ENCODE measurements around the gene KSR2.
"Not testable (repeated sequence)": the region's sequence is repeated elsewhere in the genome, so short reads cannot be mapped to it uniquely, and the experiment has no call there.

The KSR2 gene

DNA sequence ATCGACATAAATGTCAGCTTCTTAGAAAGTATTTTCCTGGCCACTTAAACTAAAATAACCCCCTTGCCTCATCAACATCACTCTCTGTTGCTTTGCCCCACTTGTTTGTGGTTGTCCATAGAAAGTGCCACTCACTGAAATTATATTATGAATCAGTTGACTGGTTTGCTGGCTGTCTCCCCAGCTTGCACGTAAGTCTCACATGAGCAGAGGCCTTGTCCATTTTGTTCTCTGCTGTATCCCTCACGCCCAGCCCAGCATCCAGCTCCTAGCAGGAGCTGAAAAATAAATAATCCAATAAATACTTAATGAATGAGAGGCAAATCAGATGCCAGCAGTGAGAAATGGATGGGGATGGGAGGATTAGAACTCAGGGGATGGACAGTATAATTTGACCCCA lies 159.3 kb downstream of the KSR2 start:
- DNase-seq: no peak

GRCh38 chr12:117807946-117808345 lies 160.8 kb downstream of the KSR2 start:
- no peak for DNase-seq

DNA sequence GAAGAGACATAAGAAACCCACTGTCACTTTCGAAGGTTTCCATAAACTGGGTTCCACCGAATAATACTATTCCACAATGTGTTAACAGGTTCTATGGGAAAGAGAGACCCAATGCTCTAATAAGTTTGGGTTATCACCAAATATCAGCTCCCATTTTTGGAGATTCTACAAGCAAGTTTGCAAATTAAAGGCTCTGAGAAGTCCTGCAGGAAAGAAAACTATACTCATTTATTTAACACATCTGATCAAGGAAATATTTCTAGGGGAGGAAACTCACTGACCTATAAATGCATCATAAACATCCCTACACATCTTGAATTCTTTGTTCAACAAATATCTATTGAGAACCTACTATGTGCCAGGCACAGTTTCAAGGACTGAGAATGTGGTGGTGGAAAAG lies 161.4 kb downstream of the KSR2 start:
- no peak for DNase-seq

- DNase-seq: no peak
These were observed 162.9 kb downstream of the KSR2 start for GRCh38 chr12:117805865-117806264.

GRCh38 chr12:117803001-117803400 lies 165.8 kb downstream of the KSR2 start:
- peak; percentile 15 for DNase-seq

DNA sequence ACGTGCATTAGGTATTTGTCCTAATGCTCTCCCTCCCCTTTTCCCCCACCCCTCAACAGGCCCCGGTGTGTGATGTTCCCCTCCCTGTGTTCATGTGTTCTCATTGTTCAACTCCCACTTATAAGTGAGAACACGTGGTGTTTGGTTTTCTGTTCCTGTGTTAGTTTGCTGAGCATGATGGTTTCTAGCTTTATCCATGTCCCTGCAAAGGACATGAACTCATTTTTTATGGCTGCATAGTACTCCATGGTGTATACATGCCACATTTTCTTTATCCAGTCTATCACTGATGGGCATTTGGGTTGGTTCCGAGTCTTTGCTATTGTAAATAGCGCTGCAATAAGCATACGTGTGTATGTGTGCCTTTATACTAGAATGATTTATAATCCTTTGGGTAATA lies 168.1 kb downstream of the KSR2 start:
- DNase-seq: not testable (repeated sequence)

DNA sequence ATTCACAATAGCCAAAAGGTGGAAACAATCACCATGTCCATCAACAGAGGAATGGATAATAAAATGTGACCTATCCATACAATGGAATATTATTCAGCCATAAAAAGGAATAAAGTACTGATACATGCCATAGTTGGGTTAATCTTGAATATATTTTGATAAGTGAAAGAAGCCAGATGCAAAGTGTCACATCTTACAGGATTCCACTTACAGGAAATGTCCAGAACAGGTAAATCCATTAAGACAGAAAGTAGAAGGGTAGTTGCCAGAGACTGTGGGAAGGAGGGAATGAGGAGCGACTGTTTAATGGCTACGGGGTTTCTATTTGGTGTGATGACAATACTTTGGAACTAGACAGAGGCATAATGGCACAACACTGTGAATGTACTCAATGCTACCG lies 171.6 kb downstream of the KSR2 start:
- no peak for DNase-seq

DNA sequence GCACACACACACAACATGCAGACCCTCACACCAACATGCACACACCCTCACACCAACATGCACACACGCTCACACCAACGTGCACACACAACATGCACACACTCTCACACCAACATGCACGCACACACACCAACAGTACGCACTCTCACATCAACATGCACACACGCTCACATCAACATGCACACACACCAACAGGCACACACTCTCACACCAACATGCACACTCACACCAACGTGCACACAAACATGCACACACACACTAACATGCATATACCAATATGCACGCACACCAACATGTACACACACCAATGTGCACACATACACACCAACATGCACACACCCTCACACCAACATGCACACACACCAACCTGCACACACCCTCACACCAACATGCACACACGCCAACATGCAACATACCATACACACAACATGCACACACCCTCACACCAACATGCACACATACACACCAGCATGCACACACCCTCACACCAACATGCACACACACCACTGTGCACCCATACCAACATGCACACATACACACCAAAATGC lies 175.8 kb downstream of the KSR2 start:
- no peak for DNase-seq

GRCh38 chr12:117792471-117792870 lies 176.3 kb downstream of the KSR2 start:
- DNase-seq: peak; percentile 50

DNA sequence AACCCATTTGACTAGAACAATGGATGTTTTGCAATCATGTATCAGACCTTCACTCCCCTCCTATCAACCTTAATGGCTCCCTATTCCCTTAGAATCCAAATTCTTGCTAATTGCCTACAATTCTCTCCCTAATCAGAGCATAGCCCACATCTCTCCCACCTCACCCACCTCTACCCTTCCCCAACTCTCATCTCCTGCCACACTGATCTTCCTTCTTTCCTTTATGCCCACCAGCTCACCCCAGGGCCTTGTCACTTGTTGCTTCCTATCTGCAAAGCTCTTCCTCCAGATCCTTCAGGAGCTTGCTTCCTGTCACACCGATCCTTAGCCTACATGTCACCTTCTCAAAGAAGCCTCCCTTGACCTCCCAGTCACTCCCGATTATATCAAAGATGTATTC lies 177.8 kb downstream of the KSR2 start:
- DNase-seq: no peak

DNA sequence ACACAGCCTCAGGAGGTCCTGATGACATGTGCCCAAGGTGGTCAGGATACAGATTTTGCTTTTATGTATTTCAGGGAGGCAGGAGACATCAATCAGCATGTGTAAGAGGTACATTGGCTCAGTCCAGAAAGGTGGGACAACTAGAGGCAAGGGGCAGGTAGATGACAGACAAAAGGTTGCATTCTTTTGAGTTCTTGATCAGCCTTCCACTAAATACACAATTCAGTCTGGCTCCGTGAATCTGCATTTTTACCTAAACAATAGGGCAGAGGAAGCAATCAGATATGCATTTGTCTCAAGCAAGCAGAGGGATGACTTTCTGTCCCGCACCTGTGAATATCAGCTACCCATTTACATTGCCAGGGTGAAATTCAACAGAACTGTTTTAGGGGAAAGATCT lies 178.6 kb downstream of the KSR2 start:
- no peak for DNase-seq

DNA sequence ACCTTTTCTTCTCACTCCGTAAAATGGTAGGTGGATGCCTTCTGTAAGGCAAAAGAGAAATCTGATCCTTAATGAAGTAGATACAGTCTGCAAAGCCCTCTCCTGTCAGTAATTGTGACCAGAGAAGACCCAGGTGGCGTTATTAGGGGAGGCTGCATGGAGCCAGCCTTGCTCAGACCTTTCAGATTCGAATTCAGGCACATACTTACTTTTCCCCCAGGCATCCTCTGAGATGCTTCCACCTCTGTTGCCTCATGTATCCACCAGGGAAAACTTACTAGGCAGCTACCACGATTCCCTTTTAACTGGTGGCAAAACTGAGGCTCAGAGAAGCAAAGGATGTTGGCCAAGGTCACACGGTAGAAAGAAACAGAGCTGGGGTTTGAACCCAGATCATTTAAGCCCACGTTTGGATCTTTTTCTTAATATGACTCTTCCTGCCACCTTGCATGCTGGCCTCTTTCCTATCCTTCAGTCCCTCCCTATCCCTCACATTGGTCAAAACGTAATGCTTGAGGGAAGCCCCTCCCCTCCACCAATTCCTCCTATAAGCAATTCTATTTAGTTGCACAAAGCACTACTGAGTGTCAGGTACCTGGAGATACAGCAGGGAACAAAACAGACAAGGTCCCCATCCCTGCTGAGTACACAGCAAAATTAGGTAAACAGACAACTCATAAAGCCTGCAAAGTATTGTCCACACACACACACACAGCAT lies 179.4 kb downstream of the KSR2 start:
- DNase-seq: no peak

DNA sequence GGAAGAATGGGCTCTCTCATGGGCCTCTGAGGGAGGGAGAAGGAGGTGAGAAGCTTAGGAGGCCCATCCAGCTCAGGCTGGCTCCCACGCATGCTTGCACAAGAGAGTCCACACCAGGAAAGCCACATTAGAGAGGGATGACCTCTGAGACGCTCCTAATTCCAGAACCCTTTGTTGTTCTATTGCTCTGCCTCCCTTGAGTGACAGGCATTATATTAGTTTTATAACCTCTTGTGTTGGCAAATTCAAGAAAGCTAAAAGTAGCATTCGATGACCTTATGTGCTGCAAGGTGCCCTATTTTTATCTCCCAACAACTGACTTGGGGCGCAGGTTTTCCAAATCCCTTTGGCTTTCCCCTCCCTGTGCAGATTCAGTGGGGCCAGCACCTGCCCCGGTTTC lies 190.1 kb downstream of the KSR2 start:
- DNase-seq: no peak

GRCh38 chr12:117774941-117775775 lies 193.6 kb downstream of the KSR2 start:
- peak; percentile 40 for DNase-seq

- no peak for DNase-seq
These were observed 199.9 kb downstream of the KSR2 start for GRCh38 chr12:117768860-117769259.

- no peak for DNase-seq
These were observed 202.8 kb downstream of the KSR2 start for GRCh38 chr12:117766008-117766407.

GRCh38 chr12:117762143-117762542 lies 206.6 kb downstream of the KSR2 start:
- no peak for DNase-seq

- DNase-seq: no peak
These were observed 207.2 kb downstream of the KSR2 start for GRCh38 chr12:117761528-117762100.

- DNase-seq: no peak
These were observed 207.8 kb downstream of the KSR2 start for GRCh38 chr12:117760990-117761389.

DNA sequence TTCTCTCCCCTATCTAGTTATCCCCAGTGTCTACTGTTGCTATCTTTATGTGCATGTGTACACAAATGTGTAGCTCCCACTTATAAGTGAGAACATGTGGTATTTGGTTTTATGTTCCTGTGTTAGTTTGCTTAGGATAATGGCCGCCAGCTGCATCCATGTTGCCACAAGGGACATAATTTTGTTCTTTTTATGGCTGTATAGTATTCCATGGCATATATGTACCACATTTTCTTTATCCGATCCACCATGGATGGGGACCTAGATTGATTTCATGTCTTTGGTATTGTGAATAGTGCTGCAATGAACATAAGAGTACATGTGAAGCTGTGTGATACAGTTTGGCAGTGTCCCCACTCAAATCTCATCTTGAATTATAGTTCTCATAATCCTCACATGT lies 218.1 kb downstream of the KSR2 start:
- no peak for DNase-seq

GRCh38 chr12:117749431-117749830 lies 219.4 kb downstream of the KSR2 start:
- DNase-seq: no peak

- DNase-seq: not testable (repeated sequence)
These were observed 222.4 kb downstream of the KSR2 start for GRCh38 chr12:117746358-117746757.

- peak; percentile 9 for DNase-seq
These were observed 224.4 kb downstream of the KSR2 start for GRCh38 chr12:117744418-117744817.

- no peak for DNase-seq
These were observed 225.0 kb downstream of the KSR2 start for GRCh38 chr12:117743761-117744160.

All from NCI-H2227 treated with DMSO at 0.1 percent for 48 hours (cell line).